Mesenteric fat pad (tissue), 1 donor: Measurements from ENCODE around the gene ATP8A2. TPM values are rescaled to one million over a fixed set of nuclear protein-coding genes. Genes with fewer than 3 reads are reported as not detected.
"Not testable (repeated sequence)": the region's sequence is repeated elsewhere in the genome, so short reads cannot be mapped to it uniquely, and the experiment has no call there.

Experiments
- DNase-seq: peaks from one replicate; pipeline ENCODE4 v3.0.0-alpha.2; 2020; ENCODE audit warnings: low spot score
- total RNA-seq: library from RNA; stranded (reverse); fragmentation: NEBNext Ultra II Directional; extraction: Animal tissue kit (Norgen Biotek cat#: 25700); gene quantifications from one replicate; pipeline ENCODE4 v1.2.1, GENCODE V29; 2021
- donor health status: DM: yes; HTN: yes; CAD: no.

Gene ATP8A2
- total RNA-seq, 1 donor from 2014 or later: 0.10 TPM

DNA sequence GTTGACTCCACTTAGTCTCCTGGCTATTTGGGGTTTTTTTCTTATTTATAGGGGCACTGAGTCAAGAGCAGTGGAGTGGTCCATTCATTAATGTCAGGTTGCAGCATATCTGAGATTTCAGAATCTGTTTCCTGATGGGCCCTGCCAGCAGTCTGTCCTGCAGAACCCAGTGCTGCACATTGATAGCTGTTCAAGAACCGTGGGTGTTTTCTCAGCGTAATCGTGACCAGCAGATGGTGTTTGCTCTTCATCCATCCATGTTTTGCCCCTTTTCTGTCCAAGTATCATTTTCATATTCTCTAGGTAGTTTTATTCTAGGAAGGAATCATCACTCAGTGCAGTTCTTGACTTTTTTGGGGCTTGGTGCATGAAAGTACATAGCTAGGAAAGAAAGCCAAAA is 166.5 kb downstream of the ATP8A2 start:
- DNase-seq: no peak

DNA sequence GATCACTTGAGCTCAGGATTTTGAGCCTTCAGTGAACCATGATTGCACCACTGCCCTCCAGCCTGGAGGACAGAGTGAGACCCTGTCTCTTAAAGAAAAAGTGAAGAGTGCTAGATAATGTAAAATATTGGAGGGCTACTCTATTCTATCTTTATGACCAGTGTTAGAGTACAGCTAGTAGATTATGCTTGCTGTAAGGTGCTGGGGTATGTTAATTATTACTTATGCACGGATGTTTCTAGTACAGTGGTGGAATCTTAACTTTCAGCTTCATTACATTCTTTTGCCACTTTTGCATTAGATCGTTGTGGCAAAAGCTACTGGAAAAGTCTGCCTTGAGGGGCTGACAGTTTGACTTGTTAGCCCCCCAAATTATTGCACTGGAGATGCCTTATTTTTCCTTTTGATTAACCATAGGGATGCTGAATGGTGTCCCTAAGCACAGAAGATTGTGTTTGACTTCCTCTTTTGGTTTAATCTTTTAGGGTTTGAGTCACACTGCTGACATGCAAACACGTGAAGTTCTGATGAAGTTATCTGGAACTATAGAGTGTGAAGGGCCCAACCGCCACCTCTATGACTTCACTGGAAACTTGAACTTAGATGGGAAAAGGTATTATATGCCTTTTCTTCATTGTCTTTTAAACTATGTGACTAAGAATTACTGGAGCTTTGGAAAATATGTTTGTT is 169.8 kb downstream of the ATP8A2 start:
- DNase-seq: no peak

DNA sequence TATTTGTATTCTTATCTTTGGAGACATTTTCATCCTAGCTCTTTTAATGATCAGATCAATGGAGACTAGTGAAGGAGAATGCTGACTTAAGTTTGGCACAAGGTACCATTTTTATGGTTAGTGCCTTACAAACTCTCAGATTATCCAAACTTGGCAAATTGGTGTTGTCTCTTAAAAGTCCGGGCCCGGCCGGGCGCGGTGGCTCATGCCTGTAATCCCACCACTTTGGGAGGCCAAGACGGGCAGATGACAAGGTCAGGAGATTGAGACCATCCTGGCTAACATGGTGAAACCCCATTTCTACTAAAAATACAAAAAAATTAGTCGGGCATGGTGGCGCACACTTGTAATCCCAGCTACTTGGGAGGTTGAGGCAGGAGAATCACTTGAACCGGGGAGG is 177.2 kb downstream of the ATP8A2 start:
- DNase-seq: not testable (repeated sequence)

DNA sequence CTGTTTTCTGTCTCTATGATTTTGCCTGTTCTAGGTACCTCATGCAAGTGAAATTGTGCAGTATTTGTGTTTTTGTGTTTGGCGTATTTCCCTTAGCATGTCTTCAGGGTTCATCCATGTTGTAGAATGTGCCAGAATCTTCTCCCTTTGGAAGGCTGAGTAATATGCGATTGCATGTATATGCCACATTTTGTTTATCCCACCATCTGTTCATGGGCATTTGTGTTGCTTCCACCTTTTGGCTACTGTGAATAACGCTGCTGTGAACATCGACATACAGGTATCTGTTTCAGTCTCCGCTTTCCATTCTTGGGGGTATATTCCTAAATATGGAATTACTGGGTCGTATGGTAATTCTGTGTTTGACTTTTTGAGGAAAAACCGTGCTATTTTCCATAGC is 190.0 kb downstream of the ATP8A2 start:
- DNase-seq: no peak

DNA sequence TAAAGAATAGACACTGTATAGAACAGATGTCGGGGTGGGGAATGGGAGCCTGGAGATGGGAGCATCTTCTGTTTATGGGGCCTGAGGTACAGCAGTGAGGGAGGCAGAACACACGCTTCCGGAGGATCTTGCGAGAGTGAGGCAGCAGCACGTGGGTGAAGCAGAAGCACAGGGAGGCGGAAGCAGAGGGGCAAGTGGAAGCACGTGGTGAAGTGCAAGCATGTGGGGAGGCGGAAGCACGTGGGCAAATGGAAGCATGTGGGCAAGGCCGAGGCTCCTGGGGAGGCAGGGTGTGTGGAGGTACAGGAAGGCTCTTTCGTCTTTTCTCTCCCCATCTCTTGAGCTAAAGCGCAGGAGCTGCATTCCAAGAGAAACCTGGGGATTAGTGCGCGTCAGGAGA is 198.4 kb downstream of the ATP8A2 start:
- no peak for DNase-seq

DNA sequence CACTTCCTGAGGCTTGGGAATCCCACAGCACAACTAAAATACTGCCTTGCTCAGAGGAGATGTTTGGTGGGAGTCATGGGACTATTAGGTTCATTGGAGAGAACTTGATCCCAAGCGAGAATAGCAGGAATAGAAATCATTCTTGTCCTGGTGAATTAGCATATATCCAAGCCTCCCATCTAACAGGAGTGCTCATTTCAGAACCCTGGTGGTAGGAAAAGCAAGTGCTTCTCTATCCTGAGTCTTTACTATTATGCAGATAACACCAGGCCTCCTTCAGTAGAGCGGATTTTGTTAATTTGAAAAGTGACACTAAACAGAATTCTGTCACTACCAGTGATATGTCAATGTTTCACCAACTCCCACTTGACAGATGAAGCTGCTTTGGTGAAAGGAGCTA is 199.5 kb downstream of the ATP8A2 start:
- DNase-seq: no peak

DNA sequence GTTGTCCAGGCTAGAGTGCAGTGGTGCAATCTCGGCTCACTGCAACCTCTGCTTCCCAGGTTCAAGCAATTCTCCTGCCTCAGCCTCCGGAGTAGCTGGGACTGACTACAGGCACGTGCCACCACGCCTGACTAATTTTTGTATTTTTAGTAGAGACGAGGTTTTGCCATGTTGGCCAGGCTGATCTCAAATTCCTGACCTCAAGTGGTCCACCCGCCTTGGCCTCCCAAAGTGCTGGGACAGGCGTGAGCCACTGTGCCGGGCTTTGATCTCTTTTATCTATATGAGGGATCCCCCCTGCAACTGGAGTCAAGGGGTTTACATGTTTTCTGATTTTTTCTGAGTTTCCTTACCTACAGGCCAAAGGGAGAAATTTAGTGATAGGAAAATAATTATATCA is 200.4 kb downstream of the ATP8A2 start:
- DNase-seq: not testable (repeated sequence)

DNA sequence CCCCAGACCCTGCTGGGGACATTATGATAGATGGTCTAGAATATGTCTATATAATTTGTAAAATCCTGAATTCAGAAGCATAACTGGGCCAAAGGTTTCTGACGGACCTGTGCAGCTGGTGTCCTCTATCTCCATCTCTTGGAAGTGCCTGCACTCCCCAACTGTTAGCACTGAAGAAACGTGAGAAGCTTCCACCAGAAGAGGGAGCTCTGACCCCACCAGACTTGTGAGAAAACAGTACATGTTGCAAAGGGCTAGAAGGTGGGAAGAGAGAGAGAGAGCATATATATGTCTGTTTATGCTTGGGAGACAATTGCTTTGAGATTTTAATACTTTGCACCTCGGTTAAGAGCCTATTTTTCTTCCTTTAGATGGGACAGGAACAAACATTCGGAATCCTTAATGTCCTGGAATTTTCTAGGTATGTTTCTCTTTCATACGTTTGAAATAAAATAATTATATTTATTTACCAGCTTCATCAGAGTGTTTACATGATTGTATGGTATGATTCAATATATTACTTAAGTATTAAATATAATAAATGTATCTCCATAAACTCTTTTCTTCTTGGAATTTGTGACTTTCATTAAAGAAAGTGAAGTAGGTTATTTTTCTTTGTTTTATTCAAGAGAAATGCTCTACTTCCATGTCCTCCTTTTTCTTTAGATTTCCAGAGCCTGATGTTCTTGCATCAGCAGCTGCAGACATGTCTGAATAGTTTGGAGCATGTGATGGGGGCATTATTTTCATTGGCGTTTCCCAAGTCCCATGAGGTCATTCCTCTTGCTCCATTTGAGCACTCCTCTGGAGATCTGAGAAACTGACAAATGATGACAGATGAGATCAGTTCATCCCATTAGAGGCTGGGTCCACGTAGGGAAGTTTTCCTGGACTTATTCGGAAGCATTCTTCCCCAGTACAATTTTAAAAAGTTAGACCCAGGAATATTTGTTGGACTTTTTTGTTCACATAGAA is 202.9 kb downstream of the ATP8A2 start:
- DNase-seq: no peak

DNA sequence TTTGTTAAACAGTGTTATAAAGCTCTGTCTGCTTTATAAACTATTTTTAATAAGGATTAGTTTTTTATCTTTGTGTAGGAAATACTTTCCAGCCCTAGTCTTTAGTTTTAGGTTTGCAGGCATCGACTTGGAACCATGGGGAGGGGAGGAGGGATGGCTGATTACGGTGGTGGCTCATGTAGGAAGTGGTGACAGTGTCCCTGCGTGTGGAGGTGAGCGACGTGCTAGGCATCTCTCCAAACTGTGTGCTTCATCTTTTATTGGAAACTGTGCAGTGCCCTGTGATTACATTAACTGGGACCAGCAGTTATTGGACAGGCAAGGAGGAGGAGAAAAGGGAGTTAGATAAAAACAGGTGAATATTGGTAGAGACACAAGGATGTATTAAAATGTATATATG is 203.8 kb downstream of the ATP8A2 start:
- DNase-seq: no peak

DNA sequence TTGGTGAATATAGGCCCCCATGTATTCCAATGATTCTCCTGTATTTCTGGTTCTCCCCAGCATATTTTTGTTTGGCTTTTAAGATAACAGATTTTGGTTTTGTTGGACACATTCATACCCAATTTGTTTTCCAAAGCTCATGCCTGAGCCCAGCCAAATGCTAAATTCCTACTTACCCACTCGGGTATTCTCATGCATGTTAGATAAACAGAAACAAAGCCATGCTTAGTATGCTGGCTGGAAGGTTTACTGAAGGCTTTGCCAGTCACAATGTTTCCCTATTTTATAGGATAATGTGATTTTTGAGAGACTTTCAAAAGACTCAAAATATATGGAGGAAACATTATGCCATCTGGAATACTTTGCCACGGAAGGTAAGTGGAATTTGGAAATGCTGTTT is 206.8 kb downstream of the ATP8A2 start:
- DNase-seq: no peak

DNA sequence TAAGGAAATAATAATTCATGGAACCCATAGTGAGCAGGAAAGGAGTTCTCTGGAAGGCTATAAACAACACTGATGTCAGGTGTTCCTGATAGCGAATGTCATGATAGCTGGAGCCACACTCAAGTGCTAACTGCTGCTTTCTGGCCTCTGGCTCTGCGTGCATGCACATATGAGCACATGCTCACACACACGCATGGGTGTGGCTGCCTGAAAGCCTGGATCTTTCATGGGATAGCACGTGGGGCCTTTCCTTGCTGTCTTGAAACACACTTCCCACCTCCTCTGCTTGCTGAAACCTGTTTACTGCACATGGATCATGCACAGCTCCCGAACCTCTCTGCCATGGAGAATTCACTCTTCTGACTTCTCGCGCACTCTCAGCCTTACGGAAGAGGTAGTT is 207.4 kb downstream of the ATP8A2 start:
- no peak for DNase-seq

DNA sequence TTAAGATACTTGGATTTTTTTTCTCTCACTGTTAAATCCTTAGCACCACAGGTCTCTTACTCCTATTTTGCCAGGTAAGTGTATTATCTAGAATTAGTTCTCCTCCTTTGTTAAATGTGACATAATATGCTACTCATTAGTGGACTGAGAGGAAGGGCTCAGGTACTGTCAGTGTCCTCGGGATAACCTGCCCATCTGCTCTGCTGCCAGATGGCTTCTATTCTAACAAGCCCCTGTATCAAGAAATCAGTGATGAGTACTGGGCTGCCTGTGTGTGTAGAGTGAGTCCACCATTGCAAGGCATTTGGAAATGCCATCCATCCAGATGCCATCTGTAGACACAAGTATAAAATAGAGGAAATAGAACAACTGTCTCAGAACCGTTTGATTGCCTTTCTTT is 209.6 kb downstream of the ATP8A2 start:
- no peak for DNase-seq

DNA sequence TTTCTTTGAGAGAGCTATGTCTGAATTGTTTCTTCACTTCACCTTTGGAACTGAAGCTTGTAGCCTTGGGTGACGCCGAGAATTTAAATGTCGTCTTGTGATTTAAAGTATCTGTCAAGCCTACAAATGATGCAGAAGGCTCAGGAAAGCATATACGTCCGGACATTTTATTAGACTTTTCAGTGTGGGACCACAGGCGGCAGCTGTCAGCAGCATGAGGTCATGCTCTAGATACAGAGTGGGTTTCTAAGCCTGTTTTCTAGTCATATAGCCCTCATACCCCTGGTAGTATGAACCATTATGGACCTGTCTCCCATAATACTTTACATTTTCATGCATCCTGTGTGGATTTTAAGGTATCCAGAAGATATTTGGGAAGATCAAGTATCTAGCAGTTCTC is 212.3 kb downstream of the ATP8A2 start:
- DNase-seq: no peak

DNA sequence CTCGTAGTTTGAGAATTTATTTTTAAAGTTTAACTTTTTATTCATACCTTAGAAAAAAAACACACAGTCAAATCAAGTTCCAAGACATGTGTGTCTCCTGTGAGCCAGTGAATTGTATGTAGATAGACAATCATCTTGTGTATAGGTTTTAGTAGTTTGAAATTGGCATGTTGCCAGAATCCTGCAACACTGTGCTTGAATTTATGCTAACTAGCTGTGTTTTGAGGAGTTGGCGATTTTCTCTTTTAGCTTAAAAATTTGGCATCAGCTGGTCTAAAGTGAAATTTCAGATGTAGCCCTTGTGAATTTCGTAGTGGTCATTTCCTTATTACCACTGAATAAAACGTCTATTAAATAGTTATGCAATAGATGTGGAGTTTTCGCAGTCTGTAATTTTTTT is 213.2 kb downstream of the ATP8A2 start:
- DNase-seq: no peak

DNA sequence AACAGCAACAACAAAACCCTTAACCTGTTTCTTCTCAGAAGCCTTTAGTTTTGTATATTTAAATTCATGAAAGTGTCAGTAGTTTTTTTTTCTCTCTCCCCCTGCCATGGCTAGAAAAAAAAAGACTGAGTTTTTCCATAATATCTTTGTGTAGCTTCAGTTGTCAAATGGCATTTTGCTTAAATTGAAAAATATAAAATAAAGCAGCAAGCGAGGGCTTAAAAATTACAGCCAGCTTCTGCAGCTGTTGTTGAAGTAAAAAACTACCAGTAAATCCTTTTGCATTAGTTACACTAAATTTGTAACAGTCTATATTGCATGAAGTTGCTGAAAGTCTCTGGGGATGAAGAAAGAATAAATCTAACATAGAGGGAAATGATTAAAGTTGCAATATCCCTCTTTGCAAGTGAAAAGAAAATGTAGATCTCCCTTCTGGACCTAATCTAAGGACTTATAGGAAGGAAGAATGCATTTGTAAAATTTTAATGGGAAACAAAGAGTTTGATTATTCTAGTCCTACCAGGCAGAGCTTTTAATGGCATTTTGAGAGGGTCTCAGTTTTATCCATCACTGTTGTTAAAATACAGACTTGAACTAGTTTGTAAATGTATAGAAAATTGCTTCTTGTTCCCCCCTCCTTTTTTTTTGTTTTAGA is 215.7 kb downstream of the ATP8A2 start:
- no peak for DNase-seq

DNA sequence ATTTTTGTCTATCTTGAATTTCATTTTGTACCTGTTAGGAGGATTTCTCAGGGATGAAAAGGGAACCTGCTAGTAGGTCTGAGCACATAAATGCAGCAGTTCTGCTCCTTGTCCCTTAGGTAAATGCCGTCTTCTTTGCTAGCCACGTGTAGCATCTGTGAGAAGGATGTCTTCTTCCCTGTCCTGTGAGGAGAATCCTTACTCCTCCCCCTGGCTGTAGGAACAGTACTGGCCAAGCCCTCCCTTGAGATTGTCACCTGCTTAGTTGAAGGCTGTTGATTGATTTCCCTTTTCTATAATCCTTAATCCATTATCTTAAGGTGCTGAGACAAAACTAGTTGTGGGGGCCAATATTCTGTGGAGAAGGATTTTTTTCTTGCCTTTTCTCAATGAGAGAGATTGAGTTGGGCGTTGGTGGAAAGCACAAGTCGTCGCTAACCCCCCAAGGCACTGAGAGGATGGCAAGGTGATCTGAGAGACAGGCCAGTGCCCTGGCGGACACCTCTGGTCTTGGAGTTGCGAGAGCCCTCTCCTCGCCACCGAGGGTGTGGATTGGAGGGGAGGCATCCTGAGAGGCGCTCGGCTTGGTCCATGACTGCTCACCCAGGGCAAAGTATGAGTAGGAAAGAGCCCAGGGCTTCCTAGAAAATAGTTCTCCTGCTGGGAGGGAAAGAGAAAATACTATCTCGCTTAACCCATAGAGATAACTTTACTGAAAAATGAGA is 216.7 kb downstream of the ATP8A2 start:
- DNase-seq: no peak

DNA sequence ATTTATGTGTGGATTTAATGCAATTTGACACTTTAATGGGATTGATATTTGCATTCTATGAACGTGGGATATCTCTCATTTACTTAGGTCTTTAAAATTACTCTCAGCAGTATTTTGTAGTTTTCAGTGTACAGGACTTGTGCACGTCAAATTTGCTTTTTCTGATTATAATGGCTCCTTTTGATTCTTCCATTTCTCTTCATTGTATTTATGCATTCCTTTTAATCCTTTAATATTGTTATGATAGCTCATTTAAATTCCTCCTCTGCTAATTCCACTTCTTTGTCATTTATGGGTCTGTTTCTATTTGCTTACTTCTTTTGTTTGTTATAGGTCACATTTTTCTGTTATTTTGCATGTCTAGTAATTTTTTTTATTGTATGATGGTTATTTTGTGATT is 226.6 kb downstream of the ATP8A2 start:
- no peak for DNase-seq

DNA sequence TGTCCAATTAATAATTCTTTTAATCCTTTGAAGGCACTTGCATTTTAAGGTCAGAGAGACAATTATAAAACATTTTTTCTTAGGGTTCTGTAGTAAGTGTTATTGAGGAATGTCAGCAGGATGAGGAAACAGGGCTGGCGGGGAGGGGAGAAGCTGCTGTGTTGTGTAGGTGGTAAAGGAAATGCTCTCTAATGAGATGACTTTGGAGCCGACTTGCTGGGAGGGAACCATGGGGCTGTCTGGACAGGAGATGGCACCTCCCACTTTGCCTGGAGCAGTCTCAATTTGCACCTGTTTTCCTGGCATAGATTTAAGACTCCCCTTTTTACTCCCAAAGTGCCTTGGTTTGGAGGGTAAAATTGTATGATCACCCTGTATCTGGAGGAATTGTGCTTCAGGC is 230.4 kb downstream of the ATP8A2 start:
- no peak for DNase-seq

DNA sequence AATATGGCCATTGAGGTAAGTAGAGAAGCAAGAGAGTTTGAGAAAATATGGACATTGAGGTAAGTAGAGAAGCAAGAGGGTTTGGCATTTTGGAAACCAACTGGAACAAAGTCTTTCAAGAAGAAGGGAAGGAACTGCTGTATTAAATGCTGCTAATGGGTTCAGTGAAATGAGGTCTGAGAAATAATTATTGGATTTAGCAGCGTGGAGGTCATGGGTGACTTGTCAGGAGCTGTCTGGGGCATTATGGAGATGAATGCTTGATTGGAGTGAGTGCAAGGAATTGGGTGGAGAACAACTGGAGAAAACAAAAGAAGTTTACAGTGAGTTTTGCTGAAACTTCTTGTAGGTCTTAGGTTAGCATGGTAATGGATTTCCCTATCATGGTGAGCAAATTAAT is 232.3 kb downstream of the ATP8A2 start:
- DNase-seq: no peak

DNA sequence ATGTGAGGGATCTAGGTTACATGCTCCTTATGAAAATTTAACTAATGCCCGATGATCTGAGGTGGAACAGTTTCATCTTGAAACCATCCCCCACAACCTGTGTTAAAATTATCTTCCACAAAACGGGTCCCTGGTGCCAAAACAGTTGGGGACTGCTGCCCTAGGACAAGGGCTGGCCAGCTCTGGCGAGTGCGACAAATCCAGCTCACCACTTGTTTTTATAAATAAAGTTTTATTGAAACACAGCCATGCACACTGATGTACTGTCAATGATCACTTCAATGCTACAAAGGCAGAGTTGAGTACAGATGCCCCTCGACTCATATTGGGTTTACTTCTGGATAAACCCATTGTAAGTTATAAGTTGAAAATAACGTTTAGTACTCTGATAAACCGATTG is 235.3 kb downstream of the ATP8A2 start:
- no peak for DNase-seq

DNA sequence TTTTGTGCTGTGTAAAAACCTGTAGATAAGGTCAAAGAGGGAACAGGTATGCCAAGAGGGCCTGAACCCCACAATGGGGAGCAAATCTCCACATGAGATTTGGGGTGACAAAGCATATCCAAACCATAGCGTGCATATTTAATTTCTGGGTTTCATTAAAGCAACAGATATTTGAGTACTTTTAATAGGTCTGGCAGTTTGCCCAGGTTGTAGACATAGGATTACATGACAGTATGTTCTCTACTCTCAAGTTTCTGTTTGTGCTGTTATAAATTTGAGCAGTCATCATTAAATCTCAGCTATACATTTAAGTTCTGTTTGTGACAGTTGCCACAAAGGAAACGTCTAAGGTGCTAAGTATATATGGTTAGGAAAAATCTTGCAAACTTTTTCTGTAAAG is 236.4 kb downstream of the ATP8A2 start:
- DNase-seq: no peak
